ENCODE data around the gene APCS. TPM values are rescaled to one million over a fixed set of nuclear protein-coding genes. Genes with fewer than 3 reads are reported as not detected.

The APCS gene
- total RNA-seq, 3 donors from 2014 or later (not counting 1 experiment from before 2014, with no cell fraction given): not detected

GRCh38 chr1:159602501-159602999 lies 14.9 kb downstream of the APCS start:
- H3K36me3 ChIP-seq (ENCODE audit: control insufficient read depth, insufficient read depth, low read length): no peaks in the 10 kb centered on the region
- ATAC-seq (no peak), DNase-seq (no peak)
- Mint-ChIP-seq H3K9me3 (peaks cover 0 to 2% of the 10 kb centered on the region in 2 donors), H3K4me3 (no peak overlapping the region), H3K4me1 (no peaks in the 10 kb centered on the region), H3K27me3 (ENCODE audit: low read depth in 2 of 2) (peaks cover 25 to 28% of the 10 kb centered on the region in 2 donors), H3K27ac (no peak overlapping the region), H3K36me3 (no peaks in the 10 kb centered on the region)
- H3K4me3 ChIP-seq (ENCODE audit: low read length): no peak overlapping the region
- H3K4me1 ChIP-seq (ENCODE audit: control insufficient read depth, insufficient read depth, low read length): no peaks in the 10 kb centered on the region
- no peaks in the 10 kb centered on the region for H3K27me3 ChIP-seq (ENCODE audit: control insufficient read depth, insufficient read depth, low read length)
- no peak overlapping the region for H3K27ac ChIP-seq (ENCODE audit: low read length)
- no peaks in the 10 kb centered on the region for H3K9me3 ChIP-seq (ENCODE audit: control insufficient read depth, insufficient read depth, low read length)
- TF ChIP-seq, protein P1, sequence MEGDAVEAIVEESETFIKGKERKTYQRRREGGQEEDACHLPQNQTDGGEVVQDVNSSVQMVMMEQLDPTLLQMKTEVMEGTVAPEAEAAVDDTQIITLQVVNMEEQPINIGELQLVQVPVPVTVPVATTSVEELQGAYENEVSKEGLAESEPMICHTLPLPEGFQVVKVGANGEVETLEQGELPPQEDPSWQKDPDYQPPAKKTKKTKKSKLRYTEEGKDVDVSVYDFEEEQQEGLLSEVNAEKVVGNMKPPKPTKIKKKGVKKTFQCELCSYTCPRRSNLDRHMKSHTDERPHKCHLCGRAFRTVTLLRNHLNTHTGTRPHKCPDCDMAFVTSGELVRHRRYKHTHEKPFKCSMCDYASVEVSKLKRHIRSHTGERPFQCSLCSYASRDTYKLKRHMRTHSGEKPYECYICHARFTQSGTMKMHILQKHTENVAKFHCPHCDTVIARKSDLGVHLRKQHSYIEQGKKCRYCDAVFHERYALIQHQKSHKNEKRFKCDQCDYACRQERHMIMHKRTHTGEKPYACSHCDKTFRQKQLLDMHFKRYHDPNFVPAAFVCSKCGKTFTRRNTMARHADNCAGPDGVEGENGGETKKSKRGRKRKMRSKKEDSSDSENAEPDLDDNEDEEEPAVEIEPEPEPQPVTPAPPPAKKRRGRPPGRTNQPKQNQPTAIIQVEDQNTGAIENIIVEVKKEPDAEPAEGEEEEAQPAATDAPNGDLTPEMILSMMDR (IDR thresholded peaks at IDR 0.05): no peak
- 72% methylated on average over 3 of the region's 5 CpGs for WGBS (ENCODE audit: insufficient coverage)
- intact Hi-C loops (cut with micrococcal nuclease): no loop called here

DNA sequence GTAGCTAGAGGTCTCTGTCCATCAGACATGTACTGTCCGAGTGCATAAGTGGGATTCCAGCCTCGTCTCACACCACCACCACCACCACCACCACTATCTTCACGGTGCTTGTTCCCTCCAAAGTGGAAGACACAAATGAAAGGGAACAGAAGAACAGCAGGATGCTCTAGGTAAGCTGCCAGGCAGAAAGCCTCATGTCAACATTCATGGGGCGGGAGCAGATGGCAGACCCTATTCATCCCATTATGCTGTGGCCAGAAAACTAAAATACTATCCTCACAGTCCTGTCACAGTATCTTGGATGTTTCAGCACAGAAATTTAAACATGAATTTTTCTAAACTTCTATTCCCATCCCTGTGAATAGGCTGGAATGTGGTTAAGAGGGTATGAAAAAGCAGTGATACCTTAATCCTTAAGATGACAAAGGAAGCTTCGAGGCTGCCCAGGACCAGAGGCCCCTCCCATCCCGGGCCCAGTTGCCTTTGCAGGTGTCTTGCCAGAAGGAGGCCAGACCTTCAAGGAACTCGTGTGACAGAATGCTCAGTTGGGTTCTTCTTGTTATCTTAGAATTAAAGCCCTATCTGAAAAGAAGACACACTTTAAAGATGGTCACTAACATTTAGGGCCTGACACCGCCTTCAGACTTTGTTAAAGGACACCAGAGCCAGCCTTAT lies 24.7 kb downstream of the APCS start:
- H3K27ac ChIP-seq (ENCODE audit: low read length): no peak overlapping the region
- DNase-seq (no peak), ATAC-seq (no peak)
- peaks cover 4% of the 10 kb centered on the region for H3K9me3 ChIP-seq (ENCODE audit: control insufficient read depth, insufficient read depth, low read length)
- no peaks in the 10 kb centered on the region for H3K36me3 Mint-ChIP-seq
- H3K27me3 Mint-ChIP-seq (ENCODE audit: low read depth in 2 of 2): peaks cover 10 to 13% of the 10 kb centered on the region in 2 donors
- peaks cover 2% of the 10 kb centered on the region for H3K27me3 ChIP-seq (ENCODE audit: control insufficient read depth, insufficient read depth, low read length)
- H3K4me3 ChIP-seq (ENCODE audit: low read length): no peak overlapping the region
- no peak overlapping the region for H3K4me3 Mint-ChIP-seq
- no peaks in the 10 kb centered on the region for H3K4me1 ChIP-seq (ENCODE audit: control insufficient read depth, insufficient read depth, low read length)
- TF ChIP-seq, protein P1 (IDR thresholded peaks at IDR 0.05): no peak
- H3K27ac Mint-ChIP-seq: no peak overlapping the region
- H3K9me3 Mint-ChIP-seq: no peaks in the 10 kb centered on the region
- intact Hi-C loops (cut with micrococcal nuclease): no loop called here
- H3K36me3 ChIP-seq (ENCODE audit: control insufficient read depth, insufficient read depth, low read length): no peaks in the 10 kb centered on the region
- WGBS (ENCODE audit: insufficient coverage): 72% methylated on average over 8 of the region's 8 CpGs
- no peaks in the 10 kb centered on the region for H3K4me1 Mint-ChIP-seq

- TF ChIP-seq, protein P1 (IDR thresholded peaks at IDR 0.05): no peak
- no peak for ATAC-seq
- H3K36me3 Mint-ChIP-seq: no peaks in the 10 kb centered on the region
- Histone ChIP-seq H3K4me3 (ENCODE audit: low read length) (no peak overlapping the region), H3K27ac (ENCODE audit: low read length) (no peak overlapping the region), H3K9me3 (ENCODE audit: control insufficient read depth, insufficient read depth, low read length) (no peaks in the 10 kb centered on the region), H3K4me1 (ENCODE audit: control insufficient read depth, insufficient read depth, low read length) (no peaks in the 10 kb centered on the region), H3K27me3 (ENCODE audit: control insufficient read depth, insufficient read depth, low read length) (peaks cover 2% of the 10 kb centered on the region), H3K36me3 (ENCODE audit: control insufficient read depth, insufficient read depth, low read length) (no peaks in the 10 kb centered on the region)
- no peak overlapping the region for H3K27ac Mint-ChIP-seq
- no peak for DNase-seq
- H3K4me1 Mint-ChIP-seq: no peaks in the 10 kb centered on the region
- no peak overlapping the region for H3K4me3 Mint-ChIP-seq
- intact Hi-C loops (cut with micrococcal nuclease): no loop called here
- peaks cover 0 to 2% of the 10 kb centered on the region in 2 donors for H3K9me3 Mint-ChIP-seq
- peaks cover 12 to 46% of the 10 kb centered on the region in 2 donors for H3K27me3 Mint-ChIP-seq (ENCODE audit: low read depth in 2 of 2)
Observed at GRCh38 chr1:159632922-159633321, 45.3 kb downstream of the APCS start.

Other genes with a start within 250 kb of the APCS start
- gene OR10J4, start 155.6 kb upstream of the APCS start, total RNA-seq: not detected
- not detected for gene OR10J1, start 148.1 kb upstream of the APCS start, total RNA-seq
- gene OR10J5, start 51.8 kb upstream of the APCS start, total RNA-seq: not detected
- gene CRP, start 126.8 kb downstream of the APCS start, total RNA-seq: not detected
- 10 to 100 TPM; 18.6 to 22.1 (median 21.1) TPM for gene DUSP23, start 193.1 kb downstream of the APCS start, total RNA-seq
- 100 to 1,000 TPM; 138 to 309 (median 298) TPM for gene FCRL6, start 214.5 kb downstream of the APCS start, total RNA-seq
- 1 to 10 TPM in 2 of 3 donors, under 1 TPM in 1; 0.64 to 4.4 (median 2.8) TPM for gene SLAMF8, start 239.0 kb downstream of the APCS start, total RNA-seq